ENCODE data around the gene UBE2QL1.

UBE2QL1 gene, protein sequence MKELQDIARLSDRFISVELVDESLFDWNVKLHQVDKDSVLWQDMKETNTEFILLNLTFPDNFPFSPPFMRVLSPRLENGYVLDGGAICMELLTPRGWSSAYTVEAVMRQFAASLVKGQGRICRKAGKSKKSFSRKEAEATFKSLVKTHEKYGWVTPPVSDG

DNA sequence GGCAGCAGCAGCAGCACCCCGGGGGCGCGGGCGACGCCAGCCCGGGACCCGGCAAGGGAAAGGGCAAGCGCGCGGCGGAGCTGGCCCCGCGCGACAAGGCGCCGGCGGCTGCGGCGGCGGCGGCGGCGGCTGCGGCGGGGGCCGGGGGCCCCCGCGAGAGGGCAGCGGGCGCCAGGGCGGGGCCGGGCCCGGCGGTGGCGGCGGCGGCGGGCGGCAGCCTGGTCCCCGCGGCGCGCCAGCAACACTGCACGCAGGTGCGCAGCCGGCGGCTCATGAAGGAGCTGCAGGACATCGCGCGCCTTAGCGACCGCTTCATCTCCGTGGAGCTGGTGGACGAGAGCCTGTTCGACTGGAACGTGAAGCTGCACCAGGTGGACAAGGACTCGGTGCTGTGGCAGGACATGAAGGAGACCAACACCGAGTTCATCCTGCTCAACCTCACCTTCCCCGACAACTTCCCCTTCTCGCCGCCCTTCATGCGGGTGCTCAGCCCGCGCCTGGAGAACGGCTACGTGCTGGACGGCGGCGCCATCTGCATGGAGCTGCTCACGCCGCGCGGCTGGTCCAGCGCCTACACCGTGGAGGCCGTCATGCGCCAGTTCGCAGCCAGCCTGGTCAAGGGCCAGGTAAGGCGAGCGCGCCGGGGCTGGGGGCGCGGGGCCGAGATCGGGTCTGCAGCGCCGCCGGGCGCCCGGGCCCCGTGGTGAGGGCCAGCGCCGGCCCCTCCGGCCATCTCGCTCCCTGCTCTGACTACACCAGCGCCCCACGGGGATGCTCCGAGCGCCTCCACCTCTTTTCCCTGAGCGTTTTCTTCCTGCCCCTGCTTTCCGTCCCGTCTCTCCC lies at the start of gene UBE2QL1:
TSS of gene UBE2QL1 (plus strand) at position 238 of the 843 bp plus-strand sequence. CDS start at position 273, 35 bp downstream.
- DNase-seq (ENCODE audit: low read depth in 2 of 2): no peak

DNA sequence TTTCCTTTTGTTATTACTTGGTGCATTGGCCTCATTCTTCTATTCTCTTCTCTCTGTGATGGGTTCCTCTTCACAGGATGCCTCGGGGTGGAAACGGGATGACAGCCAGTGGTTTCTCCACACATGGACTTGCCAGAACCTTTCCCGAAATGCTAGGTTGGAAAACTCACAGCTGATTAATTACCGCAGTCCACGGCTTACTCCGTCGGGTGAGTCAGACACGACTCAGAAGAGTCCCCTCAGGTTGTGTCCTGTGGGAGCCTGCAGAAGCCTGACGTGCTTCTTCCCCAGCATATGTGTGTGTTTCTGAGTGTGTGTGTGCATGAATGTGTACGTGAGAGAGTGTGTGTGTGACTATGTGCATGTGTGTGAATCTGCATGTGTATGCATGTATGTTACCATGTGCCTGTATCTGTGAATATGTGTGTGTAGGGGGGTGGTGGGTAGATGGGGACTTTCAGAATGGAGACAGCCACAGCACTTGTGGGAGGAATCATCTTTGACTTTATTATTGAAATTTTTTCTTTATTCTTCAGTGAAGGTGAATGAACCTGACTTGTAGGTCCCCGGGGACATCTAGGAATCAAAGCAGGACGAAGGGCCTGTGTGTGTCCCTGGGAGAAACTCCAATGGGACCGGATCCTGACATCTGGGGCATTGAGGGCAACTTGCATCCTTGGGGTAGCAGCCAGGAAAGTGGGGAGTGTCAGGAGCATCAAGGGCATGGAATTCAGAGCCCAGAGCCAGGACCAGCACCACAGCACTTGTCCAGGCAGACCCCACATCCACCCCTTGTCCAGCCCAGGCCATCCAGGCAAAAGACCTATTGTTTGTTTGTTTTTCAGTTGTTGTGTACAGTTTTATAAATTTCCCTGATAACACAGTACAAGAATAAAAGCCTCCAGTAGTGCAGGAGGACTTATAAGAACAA lies 48.4 kb upstream of the UBE2QL1 start:
- peak; percentile 76 to 79 for DNase-seq (ENCODE audit: low read depth in 2 of 2)

DNA sequence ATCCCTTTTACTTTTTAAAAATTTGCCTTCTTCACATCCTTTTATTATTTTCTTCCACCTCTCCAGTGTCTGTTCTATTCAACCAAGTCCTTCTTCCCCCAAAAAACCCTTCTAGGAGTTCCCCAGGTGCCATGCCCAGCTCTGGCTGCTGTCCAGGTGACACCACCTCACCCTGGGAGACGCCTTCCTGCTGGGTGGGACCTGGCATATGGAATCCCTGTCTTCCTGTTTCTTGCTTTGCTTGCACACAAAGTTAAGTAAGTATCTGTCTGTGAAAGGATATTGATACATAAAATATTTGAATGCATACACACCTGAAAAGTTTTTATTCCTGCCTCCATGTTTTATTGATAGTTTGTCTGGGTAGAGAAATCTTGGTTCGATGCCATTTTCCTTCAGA lies 47.2 kb upstream of the UBE2QL1 start:
- no peak for DNase-seq (ENCODE audit: low read depth in 2 of 2)

DNA sequence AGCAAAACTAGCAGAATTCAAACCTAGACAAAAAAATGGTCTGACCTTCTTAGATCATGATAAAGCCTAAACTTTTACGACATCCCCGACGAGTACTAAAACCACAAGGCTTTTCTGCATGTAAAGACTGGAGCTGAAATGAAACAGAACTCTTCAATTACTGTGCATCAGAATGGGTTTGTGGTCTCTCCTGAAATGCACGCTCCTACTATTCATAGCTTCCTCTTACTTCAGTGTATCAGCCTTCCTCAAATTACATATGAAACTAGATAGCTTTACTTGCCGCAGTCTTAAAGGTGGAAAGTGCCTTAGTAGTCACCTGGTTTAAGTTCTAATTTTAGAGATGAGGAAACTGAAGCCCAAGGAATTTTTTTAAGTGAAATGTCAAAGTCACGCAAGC lies 45.7 kb upstream of the UBE2QL1 start:
- DNase-seq (ENCODE audit: low read depth in 2 of 2): peak; percentile 74 to 75

GRCh38 chr5:6403416-6403815 lies 45.2 kb upstream of the UBE2QL1 start:
- DNase-seq (ENCODE audit: low read depth in 2 of 2): no peak

GRCh38 chr5:6404129-6404528 lies 44.5 kb upstream of the UBE2QL1 start:
- DNase-seq (ENCODE audit: low read depth in 2 of 2): peak; percentile 76 to 81

DNA sequence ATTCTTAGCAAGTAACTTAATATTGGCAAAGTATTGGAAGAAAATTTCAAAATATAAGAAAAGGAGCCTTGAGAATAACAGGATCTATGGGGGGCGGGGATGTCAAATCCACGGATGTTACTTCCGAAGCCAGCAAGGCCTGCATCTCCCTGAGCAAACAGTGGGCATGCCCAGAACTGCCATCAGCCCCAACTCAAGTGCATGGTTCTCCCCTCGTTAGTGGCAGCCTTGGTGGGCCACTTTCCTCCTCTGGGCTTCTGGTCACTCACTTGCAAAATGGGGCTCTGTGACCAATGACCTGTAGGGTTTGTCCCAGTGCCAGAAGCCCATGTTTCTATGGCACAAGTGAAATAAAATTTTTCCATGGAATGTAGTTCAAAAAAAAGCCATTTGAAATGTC lies 43.1 kb upstream of the UBE2QL1 start:
- DNase-seq (ENCODE audit: low read depth in 2 of 2): no peak

GRCh38 chr5:6407558-6408259 lies 41.0 kb upstream of the UBE2QL1 start:
- no peak for DNase-seq (ENCODE audit: low read depth in 2 of 2)

DNA sequence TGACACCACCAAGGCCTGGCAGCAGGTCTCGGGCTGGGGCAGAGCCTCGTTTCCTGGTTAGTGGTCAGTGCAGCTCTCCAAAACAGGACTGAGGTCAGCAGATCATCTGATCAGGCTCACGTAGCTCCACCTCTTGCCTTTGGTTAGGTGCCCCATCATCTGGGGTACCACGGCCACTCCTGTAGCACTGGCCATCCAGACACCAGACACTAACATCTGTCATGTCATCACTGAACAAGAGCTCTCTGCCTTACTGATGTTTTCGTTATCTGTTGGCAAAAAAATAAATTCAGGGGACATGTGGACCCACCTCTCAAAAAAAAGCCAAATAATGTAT lies 40.4 kb upstream of the UBE2QL1 start:
- DNase-seq (ENCODE audit: low read depth in 2 of 2): no peak

- DNase-seq (ENCODE audit: low read depth in 2 of 2): no peak
Measured at GRCh38 chr5:6408627-6409446, 39.8 kb upstream of the UBE2QL1 start.

DNA sequence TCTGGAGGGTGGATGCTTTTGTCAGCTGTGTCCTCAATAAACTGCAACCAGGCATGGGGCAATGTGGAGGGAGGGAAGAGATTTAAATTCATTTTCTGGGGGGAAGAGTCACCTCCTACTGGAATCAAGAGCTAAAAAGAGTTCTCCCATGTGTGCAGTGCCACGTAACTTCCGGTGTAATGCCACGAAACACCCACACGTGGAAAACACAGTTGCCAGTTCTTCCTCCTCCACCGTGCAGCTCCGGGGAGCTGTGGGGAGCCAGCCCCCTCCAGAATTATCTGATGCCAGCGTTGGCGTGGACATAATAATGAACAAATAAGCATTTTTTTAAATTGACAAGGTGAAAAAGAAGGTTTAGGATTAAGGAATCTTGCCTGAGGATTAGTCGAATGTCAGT lies 38.2 kb upstream of the UBE2QL1 start:
- no peak for DNase-seq (ENCODE audit: low read depth in 2 of 2)

DNA sequence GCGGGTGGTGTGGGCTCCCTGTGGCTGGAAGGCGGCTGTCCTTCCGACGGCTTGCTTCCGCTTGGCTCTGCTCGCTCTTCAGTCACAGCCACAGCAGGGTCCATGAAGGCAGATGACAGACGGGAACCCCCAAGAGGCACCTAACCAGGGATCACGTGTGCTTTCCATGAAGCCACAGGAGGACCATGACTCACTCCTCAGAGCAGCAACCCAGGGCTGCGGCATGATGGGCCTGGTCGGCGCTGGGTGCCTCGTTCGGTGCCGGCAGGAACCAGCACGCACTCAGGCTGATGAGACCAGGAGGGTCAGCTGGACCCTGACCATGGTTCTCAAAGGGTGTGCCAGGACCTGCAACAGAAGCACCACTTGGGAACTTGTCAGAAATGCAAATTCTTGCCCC lies 37.5 kb upstream of the UBE2QL1 start:
- no peak for DNase-seq (ENCODE audit: low read depth in 2 of 2)

GRCh38 chr5:6412811-6413210 lies 35.8 kb upstream of the UBE2QL1 start:
- no peak for DNase-seq (ENCODE audit: low read depth in 2 of 2)

DNA sequence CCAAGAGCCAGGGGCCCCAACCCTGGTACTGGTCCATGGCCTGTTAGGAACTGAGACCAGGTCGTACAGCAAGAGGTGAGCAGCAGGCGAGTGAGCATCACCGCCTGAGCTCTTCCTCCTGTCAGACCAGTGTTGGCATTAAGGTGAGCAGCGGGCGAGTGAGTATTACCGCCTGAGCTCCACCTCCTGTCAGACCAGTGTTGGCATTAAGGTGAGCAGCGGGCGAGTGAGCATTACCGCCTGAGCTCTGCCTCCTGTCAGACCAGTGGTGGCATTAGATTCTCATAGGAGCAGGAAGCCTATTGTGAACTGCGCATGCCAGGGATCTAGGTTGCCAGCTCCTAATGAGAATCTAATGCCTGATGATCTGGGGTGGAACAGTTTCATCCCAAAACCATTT lies 31.0 kb upstream of the UBE2QL1 start:
- no peak for DNase-seq (ENCODE audit: low read depth in 2 of 2)

- DNase-seq (ENCODE audit: low read depth in 2 of 2): no peak
Measured at GRCh38 chr5:6418679-6419276, 29.9 kb upstream of the UBE2QL1 start.

DNA sequence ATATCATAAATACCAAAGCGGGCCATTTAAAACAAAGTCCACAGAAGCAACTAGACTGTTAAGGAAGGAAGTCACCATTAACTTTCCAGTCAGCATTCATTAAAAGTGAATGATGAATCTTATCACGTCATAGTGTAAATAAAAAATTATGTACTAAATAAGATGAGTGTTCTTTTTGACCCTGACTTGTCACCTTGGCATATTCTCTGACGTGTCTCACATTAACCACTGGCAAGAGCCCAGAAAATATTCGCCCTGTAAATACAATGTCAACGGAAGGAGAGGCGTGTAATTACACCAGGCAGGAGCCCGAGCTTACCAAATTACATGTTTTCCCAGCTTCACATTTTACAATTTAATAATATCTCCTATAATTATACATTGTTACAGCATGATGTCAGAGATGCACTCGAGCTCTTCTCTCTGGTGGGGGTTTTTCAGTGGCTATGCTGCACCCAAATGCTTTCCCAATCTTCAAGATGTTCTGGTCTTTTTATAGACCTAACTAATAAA lies 29.3 kb upstream of the UBE2QL1 start:
- no peak for DNase-seq (ENCODE audit: low read depth in 2 of 2)

- DNase-seq (ENCODE audit: low read depth in 2 of 2): no peak
Measured at GRCh38 chr5:6423327-6424109, 25.1 kb upstream of the UBE2QL1 start.

GRCh38 chr5:6424110-6424659 lies 24.5 kb upstream of the UBE2QL1 start:
- no peak for DNase-seq (ENCODE audit: low read depth in 2 of 2)

GRCh38 chr5:6424700-6425099 lies 24.0 kb upstream of the UBE2QL1 start:
- DNase-seq (ENCODE audit: low read depth in 2 of 2): no peak

All from fibroblast of skin of left quadriceps (primary cell).